GM21723 (cell line): ENCODE results near the gene PLIN3.
"Not testable (repeated sequence)": the region's sequence is repeated elsewhere in the genome, so short reads cannot be mapped to it uniquely, and the experiment has no call there.

Experiments used
- ATAC-seq: cut with Tn5 transposase; IDR thresholded peaks from one replicate; pipeline ENCODE4 v1.9.1; 2021; ENCODE audit warnings: mild to moderate bottlenecking, moderate library complexity; ENCODE audit not compliant: unreplicated experiment

The PLIN3 gene

GRCh38 chr19:4814625-4815425 lies 52.6 kb downstream of the PLIN3 start:
- no peak for ATAC-seq

GRCh38 chr19:4811328-4812131 lies 55.9 kb downstream of the PLIN3 start:
- ATAC-seq: no peak

GRCh38 chr19:4807188-4807587 lies 60.3 kb downstream of the PLIN3 start:
- ATAC-seq: no peak

GRCh38 chr19:4806384-4806783 lies 61.1 kb downstream of the PLIN3 start:
- no peak for ATAC-seq

- ATAC-seq: not testable (repeated sequence)
These were observed 62.3 kb downstream of the PLIN3 start for GRCh38 chr19:4805140-4805539.

GRCh38 chr19:4803736-4804695 lies 63.5 kb downstream of the PLIN3 start:
- no peak for ATAC-seq

- no peak for ATAC-seq
These were observed 64.8 kb downstream of the PLIN3 start for GRCh38 chr19:4802711-4803110.

- ATAC-seq: no peak
These were observed 66.3 kb downstream of the PLIN3 start for GRCh38 chr19:4801085-4801619.

- no peak for ATAC-seq
These were observed 66.8 kb downstream of the PLIN3 start for GRCh38 chr19:4800591-4801081.

- ATAC-seq: no peak
These were observed 72.1 kb downstream of the PLIN3 start for GRCh38 chr19:4795400-4795799.

- ATAC-seq: no peak
These were observed 72.5 kb downstream of the PLIN3 start for GRCh38 chr19:4794971-4795370.

- ATAC-seq: not testable (repeated sequence)
These were observed 74.2 kb downstream of the PLIN3 start for GRCh38 chr19:4793278-4793677.

- ATAC-seq: not testable (repeated sequence)
These were observed 74.6 kb downstream of the PLIN3 start for GRCh38 chr19:4792866-4793195.

- ATAC-seq: not testable (repeated sequence)
These were observed 75.2 kb downstream of the PLIN3 start for GRCh38 chr19:4792019-4792865.

GRCh38 chr19:4791183-4792018 lies 76.1 kb downstream of the PLIN3 start, which contains the start of gene FEM1A:
Gene FEM1A (plus strand): TSS chr19:4791734. CDS start chr19:4791855, 121 bp downstream.
- peak; percentile 96 for ATAC-seq
